Endothelial cell (in vitro differentiated cells): ENCODE data around the gene RAPGEF1. TPM values are rescaled to one million over a fixed set of nuclear protein-coding genes. Genes with fewer than 3 reads are reported as not detected.
A peak's percentile ranks its signal among the peaks of the same experiment; 100 is the strongest.

Source experiments
- DNase-seq: peaks from one replicate; pipeline ENCODE4 v3.0.0; 2021; ENCODE audit warnings: low spot score
- H3K27ac Mint-ChIP-seq: one replicate; pipeline ENCODE4 v1.8.0; 2021; ENCODE audit warnings: mixed read lengths, inconsistent platforms; ENCODE audit not compliant: unreplicated experiment
- H3K27me3 Mint-ChIP-seq: one replicate; pipeline ENCODE4 v1.8.0; 2021; ENCODE audit warnings: mild to moderate bottlenecking, moderate library complexity, mixed read lengths, inconsistent platforms; ENCODE audit not compliant: unreplicated experiment
- H3K36me3 Mint-ChIP-seq: one replicate; pipeline ENCODE4 v1.8.0; 2021; ENCODE audit warnings: mild to moderate bottlenecking, low read depth, mixed read lengths, inconsistent platforms; ENCODE audit not compliant: unreplicated experiment
- H3K4me1 Mint-ChIP-seq: one replicate; pipeline ENCODE4 v1.8.0; 2021; ENCODE audit warnings: mild to moderate bottlenecking, mixed read lengths, inconsistent platforms; ENCODE audit not compliant: unreplicated experiment
- H3K4me3 Mint-ChIP-seq: one replicate; pipeline ENCODE4 v1.8.0; 2021; ENCODE audit warnings: mild to moderate bottlenecking, mixed read lengths, inconsistent platforms; ENCODE audit not compliant: unreplicated experiment
- H3K9me3 Mint-ChIP-seq: one replicate; pipeline ENCODE4 v1.8.0; 2021; ENCODE audit warnings: mixed read lengths, inconsistent platforms; ENCODE audit not compliant: unreplicated experiment
- CTCF ChIP-seq: fragments of 200-600 bp; sonication (generic); IDR thresholded peaks from one replicate; pipeline ENCODE4 v1.5.0; 2021; ENCODE audit warnings: antibody characterized with exemption; ENCODE audit not compliant: unreplicated experiment
- long read RNA-seq: library from polyadenylated mRNA; unstranded; transcript quantifications from one replicate; pipeline ENCODE4 v2.0.0, GENCODE V29; 2020; ENCODE audit not compliant: unreplicated experiment
- total RNA-seq: library from RNA; stranded (reverse); fragmentation: NEBNext Ultra II Directional; extraction: Animal tissue kit (Norgen Biotek cat#: 25700); gene quantifications from one replicate; pipeline ENCODE4 v1.2.1, GENCODE V29; 2021; ENCODE audit not compliant: unreplicated experiment

RAPGEF1 gene
- total RNA-seq: 226 TPM
- long read RNA-seq, partial matches to known transcripts: 0 of 13 reads
- long read RNA-seq, other reads (novel, unspliced or antisense): 13 of 13 reads

- H3K27me3 Mint-ChIP-seq: peaks cover 10% of the 10 kb centered on the region
- no peaks in the 10 kb centered on the region for H3K9me3 Mint-ChIP-seq
- peaks cover 14% of the 10 kb centered on the region for H3K36me3 Mint-ChIP-seq
- TF ChIP-seq CTCF: peak; percentile 93
- peak within 1 kb of the TSS; percentile 99 for H3K4me3 Mint-ChIP-seq
- peak; percentile 88 for DNase-seq
- peaks cover 51% of the 10 kb centered on the region for H3K4me1 Mint-ChIP-seq
- peak within 1 kb of the TSS; percentile 85 for H3K27ac Mint-ChIP-seq
These were observed at the start of gene RAPGEF1 for GRCh38 chr9:131739959-131740648. TSS of gene RAPGEF1 (minus strand) at chr9:131740076. CDS start at chr9:131739830, 246 bp downstream.

GRCh38 chr9:131788851-131789250 is 49.0 kb upstream of the RAPGEF1 start:
- H3K4me3 Mint-ChIP-seq: no peak overlapping the region
- DNase-seq: no peak
- H3K9me3 Mint-ChIP-seq: no peaks in the 10 kb centered on the region
- H3K27me3 Mint-ChIP-seq: peaks cover 6% of the 10 kb centered on the region
- H3K4me1 Mint-ChIP-seq: no peaks in the 10 kb centered on the region
- no peak overlapping the region for H3K27ac Mint-ChIP-seq
- no peak for TF ChIP-seq CTCF
- H3K36me3 Mint-ChIP-seq: no peaks in the 10 kb centered on the region

GRCh38 chr9:131787838-131788237 is 48.0 kb upstream of the RAPGEF1 start:
- H3K9me3 Mint-ChIP-seq: no peaks in the 10 kb centered on the region
- no peak for DNase-seq
- no peak overlapping the region for H3K4me3 Mint-ChIP-seq
- H3K4me1 Mint-ChIP-seq: no peaks in the 10 kb centered on the region
- no peak overlapping the region for H3K27ac Mint-ChIP-seq
- H3K36me3 Mint-ChIP-seq: no peaks in the 10 kb centered on the region
- peaks cover 6% of the 10 kb centered on the region for H3K27me3 Mint-ChIP-seq
- TF ChIP-seq CTCF: no peak

- Mint-ChIP-seq H3K9me3 (no peaks in the 10 kb centered on the region), H3K27ac (no peak overlapping the region), H3K4me1 (no peaks in the 10 kb centered on the region), H3K27me3 (peaks cover 4% of the 10 kb centered on the region), H3K4me3 (no peak overlapping the region), H3K36me3 (no peaks in the 10 kb centered on the region)
- no peak for TF ChIP-seq CTCF
- no peak for DNase-seq
These were observed 45.0 kb upstream of the RAPGEF1 start for GRCh38 chr9:131784748-131785501.

- H3K27ac Mint-ChIP-seq: no peak overlapping the region
- no peaks in the 10 kb centered on the region for H3K36me3 Mint-ChIP-seq
- peaks cover 6% of the 10 kb centered on the region for H3K27me3 Mint-ChIP-seq
- no peak for TF ChIP-seq CTCF
- H3K9me3 Mint-ChIP-seq: no peaks in the 10 kb centered on the region
- H3K4me3 Mint-ChIP-seq: no peak overlapping the region
- no peaks in the 10 kb centered on the region for H3K4me1 Mint-ChIP-seq
- DNase-seq: no peak
These were observed 41.2 kb upstream of the RAPGEF1 start for GRCh38 chr9:131781069-131781468.
